Dermis blood vessel endothelial cell (primary cell): ENCODE results near the gene ST6GALNAC6. TPM values are rescaled to one million over a fixed set of nuclear protein-coding genes. Genes with fewer than 3 reads are reported as not detected.

ENCODE experiments used
- DNase-seq: peaks from one replicate; pipeline ENCODE4 v3.0.0; 2010
- total RNA-seq: library from RNA; depleted of rRNA; stranded (reverse); fragments of >200 nt; gene quantifications from 2 replicates; pipeline ENCODE4 v1.2.3, GENCODE V29; 2014

ST6GALNAC6 gene, protein sequence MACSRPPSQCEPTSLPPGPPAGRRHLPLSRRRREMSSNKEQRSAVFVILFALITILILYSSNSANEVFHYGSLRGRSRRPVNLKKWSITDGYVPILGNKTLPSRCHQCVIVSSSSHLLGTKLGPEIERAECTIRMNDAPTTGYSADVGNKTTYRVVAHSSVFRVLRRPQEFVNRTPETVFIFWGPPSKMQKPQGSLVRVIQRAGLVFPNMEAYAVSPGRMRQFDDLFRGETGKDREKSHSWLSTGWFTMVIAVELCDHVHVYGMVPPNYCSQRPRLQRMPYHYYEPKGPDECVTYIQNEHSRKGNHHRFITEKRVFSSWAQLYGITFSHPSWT
- 33.2 and 44.8 TPM in 2 replicates for total RNA-seq

DNA sequence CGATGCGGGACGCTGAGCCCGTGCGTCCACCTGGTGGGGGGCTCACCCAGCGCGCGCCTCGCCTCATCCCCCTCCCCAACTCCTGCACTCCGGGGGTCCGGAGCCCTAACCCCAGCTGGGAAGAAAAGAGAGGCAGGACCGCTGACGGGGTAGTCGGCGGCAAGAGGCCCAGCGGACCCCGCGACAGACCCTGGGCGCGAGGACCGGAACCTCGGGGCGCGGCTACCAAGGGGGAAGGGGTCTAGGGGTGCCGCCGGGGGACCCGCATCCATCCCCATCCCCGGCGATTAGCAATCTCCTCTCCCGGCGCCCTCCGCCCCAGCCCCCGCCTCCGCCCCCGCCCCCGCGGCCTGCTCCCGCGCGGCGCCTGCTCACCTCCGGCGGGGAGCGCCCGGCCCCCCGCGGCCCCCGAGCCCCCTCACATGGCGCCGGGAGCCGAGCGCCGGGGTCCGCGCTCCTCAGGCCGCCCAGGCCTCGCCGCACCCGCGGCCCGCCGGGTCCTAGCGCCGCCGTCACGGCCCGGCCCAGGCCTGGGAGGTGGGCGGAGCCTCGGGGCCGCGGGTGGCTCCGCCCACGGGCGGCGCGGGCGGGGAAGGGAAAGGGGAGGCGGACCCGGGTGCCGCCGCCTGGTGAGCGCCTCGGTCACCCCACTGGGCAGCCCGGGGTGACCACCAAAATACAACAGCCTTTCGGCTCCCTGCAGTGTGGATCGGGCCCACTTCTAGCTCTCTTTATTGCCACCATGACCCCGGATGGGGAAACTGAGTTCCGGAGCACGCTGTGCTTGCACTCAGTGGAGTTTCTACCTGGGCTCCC is at the start of gene ST6GALNAC6:
Gene ST6GALNAC6, minus strand, starts transcription at position 476 of the 816 bp plus-strand sequence. CDS start 1,622 bp downstream, outside the sequence.
- DNase-seq, result peak; percentile 83

- no peak for DNase-seq
Observed at GRCh38 chr9:127947841-127948710, 48.7 kb upstream of the ST6GALNAC6 start.

GRCh38 chr9:127946728-127947127 is 47.3 kb upstream of the ST6GALNAC6 start:
- no peak for DNase-seq

DNA sequence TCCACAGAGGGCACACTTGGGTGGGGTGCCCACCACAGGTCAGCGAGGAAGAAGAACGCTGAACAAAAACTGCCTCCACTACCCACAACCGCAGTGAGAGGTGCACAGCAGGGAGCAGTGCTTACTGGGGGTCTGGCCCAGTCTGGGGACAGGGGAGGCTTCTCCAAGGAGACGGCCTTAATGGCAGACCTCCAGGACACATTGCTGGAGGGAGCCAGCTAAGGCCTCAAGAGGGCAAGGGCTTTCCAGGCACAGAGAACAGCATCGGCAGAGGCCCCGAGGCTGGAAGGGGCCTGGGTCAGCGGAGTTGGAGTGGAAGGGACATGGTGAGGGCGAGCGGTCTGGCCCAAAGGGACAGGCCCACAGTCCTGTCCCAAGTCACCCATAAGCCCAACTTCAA is 46.5 kb upstream of the ST6GALNAC6 start:
- DNase-seq, result no peak

GRCh38 chr9:127945338-127945737 is 45.9 kb upstream of the ST6GALNAC6 start:
- DNase-seq, result no peak

DNA sequence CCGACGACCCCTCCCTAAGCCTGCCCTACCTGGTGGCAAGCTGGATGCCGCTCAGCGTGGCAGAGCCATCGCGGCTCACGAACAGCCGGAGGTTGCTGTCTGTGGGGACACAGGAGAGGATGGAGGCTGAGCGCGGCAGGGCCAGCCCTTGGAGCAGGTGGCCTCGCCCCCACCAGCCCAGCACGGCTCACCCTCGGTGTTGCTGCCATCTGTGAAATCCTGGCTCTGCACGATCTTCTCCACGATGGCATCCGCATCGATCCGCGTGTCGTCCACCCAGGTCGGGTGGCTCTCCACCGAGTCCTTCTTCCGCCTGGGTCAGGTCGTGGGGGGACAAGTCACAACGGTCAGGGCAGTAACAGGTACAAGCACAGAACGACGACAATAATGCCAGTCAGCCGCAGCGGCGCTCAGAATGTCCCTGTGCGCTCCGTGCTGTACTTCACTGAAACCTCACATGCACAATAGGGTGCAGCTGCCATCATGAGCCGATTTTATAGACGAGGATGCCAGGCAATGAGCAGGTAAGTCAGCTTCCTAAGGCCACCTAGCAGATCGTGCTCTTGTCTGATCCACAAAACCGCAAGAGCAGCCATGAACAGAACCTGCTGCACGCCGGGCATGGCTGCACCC is 45.3 kb upstream of the ST6GALNAC6 start:
- no peak for DNase-seq

DNA sequence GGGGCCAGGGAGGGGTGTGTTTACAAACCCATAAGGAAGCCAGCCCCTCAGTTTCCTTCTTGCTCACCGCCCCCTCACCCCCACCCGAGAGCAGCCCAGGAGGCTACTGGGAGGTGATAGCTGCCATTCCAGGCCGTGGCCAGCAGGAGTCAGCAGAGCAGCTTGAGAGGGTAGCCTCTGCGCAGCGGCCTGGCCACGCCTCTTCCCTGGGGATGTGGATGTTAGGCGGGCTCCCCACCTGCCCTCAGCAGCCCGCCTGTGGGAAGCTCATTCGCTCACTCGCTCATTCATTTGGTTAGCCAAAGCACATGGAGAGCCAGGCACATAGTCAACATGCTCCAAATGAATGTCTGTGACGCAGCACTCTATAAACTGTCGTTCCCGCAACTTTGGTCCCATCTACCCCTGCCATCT is 44.3 kb upstream of the ST6GALNAC6 start:
- DNase-seq, result peak; percentile 90

DNA sequence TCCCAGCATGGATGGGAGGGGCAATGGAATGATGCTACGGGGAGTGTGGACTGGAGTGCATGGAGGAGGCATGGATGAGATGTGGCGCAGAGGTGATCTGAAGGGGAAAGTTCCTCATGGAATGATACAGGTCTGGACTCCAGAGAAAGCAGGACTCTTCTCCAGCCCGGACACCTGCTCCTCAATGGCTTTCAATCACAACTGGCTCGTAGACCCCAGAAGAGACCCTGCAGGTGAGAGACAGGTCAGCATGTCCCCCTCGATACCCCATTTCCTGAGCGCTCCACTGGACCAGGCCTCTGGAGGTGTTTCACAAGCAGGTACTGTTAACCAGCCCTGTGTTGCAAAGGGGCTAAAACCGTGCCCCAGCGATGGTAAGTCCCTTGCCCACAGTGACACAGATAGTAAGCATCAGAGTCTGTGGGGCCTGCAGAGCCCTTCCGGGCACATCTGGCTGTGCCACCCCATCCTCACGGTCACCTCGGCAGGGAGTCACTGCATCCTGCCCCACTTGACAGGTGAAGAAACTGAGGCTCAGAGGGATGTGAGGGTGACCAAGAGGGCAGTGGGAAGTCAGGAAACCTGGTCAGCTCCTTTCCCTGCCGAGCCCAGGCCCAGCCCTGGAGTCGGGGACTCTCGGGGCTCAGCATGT is 43.7 kb upstream of the ST6GALNAC6 start:
- DNase-seq, result no peak

DNA sequence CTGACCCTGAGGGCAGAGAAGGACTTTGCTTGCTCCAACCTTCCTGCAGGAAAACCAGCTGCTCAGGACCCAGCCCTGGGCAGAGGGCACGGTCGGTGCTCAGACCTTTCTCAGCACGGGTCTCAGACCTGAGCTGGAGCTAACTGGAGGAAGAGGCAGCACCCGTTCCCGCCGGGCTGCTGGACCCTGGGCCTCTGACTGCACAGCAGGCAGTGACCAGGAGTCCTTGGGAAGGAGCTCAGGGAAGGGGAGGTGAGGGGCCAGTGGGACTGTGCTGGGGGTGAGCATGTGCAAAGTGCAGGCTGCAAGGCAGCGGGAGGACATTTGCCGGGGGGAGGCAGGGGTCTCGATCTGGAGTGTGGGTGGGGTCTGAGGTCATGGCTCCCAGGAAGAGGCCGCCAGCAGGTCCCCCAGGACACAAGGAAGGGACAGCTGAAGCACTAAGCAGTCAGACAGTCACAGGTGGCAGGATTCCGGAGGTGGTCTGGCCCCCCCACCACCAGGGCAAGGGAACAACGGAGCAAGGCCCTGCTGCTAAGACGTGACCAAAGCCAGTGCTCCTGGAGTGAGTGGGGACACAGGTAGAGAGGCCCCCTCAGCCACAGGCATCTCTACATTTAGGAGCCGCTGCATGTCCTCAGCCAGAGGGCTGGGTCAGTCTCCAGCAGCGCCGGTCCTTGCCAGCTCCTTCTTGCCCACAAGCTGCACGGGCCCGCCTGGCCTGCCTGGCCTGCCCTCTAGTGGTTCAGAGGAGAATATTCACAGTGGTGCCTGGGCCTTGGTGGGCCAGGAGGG is 43.0 kb upstream of the ST6GALNAC6 start:
- peak; percentile 84 for DNase-seq

DNA sequence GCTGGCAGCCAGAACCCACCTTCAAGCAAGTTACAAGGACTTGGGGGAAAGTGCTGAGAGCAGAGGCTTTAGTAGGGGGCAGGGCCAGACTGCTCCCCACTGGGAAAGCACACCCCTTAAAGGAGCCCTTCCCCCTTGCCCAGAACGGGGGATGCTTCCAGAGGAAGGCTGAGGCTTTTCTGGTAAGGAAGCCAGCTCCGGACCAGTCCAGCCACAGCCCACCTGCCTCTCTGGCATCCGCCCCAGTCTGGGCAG is 42.5 kb upstream of the ST6GALNAC6 start:
- DNase-seq, result no peak

GRCh38 chr9:127941062-127941960 is 41.9 kb upstream of the ST6GALNAC6 start:
- no peak for DNase-seq

GRCh38 chr9:127940593-127940992 is 41.2 kb upstream of the ST6GALNAC6 start:
- DNase-seq, result no peak

DNA sequence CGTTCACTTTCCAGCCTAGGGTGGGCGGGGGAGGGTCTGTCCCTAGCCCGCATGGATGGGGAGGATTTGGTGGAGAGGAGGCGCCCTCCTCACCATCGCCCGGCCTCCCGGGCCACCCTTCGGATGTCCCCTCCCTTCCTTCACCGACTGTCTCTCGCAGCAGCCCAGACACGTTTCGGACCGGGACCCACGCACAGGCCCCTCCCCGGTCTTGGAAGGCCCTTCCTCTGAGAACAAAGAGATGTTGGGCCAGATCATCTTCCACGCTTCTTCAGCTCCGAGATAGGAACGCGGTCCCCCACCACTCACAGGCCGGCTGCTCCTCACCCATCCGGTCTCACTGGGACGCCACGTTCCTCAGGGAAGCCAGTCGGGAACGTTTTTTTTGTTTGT is 38.9 kb upstream of the ST6GALNAC6 start:
- peak; percentile 41 for DNase-seq

GRCh38 chr9:127937388-127938297 is 38.2 kb upstream of the ST6GALNAC6 start, which contains the start of gene DPM2:
TSS of gene DPM2 (minus strand) at chr9:127937854. CDS start at chr9:127937820, 34 bp downstream.
- peak; percentile 92 for DNase-seq

DNA sequence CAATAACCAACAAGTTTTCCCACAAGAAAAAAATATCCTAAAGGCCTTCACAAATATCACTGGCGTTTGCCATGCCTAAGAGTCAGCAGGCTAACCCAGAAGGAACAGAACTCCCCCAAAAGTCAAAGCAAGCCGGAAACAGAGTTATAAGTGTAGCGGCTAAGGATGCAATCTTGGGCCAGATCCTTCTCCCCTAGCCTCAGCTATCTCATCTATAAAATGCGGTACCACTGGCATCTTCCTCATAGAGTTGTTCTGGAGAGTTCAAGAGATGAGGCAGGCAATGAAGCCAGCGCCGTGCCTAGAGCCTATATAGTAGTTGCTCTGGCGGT is 37.6 kb upstream of the ST6GALNAC6 start:
- no peak for DNase-seq

DNA sequence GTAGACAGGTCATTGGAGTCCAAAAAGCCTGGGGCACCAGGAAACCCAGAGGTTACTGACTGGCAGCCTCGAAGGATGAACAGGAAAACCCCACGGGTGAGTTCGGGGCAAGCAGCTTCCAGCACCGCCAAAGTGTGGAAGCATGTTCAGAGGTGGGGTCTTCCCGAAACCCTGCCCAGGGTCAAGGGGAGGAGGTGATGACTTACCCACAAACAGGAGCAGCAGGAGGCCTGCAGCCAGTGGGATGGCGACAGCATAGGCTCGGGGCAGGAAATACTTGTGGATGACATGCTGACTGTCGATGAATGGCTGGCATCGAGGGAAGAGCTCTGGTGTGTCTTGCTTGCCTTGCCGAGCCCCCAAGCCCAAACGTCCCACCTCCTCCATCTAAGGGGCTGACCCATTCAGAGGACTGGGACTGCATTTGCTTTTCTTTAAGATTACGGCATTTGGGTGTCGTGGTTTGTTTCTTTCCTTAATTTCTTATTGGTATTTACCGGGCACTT is 37.0 kb upstream of the ST6GALNAC6 start:
- DNase-seq, result no peak

GRCh38 chr9:127935765-127936221 is 36.4 kb upstream of the ST6GALNAC6 start:
- DNase-seq, result no peak

- no peak for DNase-seq
Observed at GRCh38 chr9:127934986-127935385, 35.6 kb upstream of the ST6GALNAC6 start.

GRCh38 chr9:127934248-127934647 is 34.8 kb upstream of the ST6GALNAC6 start:
- DNase-seq, result no peak
